ENCODE measurements around the gene TVP23C.

DNA sequence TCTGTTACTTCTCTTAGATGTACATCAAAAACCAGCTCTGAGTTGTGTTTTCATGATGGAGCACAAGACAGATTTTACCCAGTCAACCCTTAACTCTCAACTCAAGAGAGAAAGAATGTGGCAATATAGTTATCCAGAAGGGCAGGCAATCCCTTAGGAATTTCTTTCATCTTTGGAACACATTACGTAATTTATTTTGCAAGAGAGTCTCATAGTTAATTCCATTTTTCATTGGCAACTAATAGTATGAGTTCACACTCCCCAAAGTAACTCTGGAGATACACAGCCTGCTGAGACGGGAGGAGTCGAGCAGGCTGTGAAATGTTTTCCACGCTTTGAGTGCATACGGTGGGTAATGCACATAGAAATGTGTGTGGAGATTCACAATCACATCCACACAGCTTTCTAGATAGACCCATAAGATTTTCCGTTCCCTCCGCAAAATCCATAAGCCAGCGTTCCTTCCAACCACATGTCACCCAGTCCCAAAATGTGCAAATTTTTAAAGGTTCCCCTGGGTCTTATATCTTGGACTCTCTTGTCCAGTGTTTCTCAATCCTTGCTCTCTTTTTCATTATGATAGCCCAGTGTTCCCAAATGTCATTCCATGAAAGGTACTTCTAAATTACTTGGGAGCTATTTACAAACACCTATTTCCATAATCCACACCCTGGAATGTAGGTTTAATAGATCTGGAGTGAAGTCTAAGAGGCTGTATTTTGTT lies 87.5 kb downstream of the TVP23C start:
- TF ChIP-seq POLR2A (IDR thresholded peaks at IDR 0.05): no peak
- TF ChIP-seq, protein P1, sequence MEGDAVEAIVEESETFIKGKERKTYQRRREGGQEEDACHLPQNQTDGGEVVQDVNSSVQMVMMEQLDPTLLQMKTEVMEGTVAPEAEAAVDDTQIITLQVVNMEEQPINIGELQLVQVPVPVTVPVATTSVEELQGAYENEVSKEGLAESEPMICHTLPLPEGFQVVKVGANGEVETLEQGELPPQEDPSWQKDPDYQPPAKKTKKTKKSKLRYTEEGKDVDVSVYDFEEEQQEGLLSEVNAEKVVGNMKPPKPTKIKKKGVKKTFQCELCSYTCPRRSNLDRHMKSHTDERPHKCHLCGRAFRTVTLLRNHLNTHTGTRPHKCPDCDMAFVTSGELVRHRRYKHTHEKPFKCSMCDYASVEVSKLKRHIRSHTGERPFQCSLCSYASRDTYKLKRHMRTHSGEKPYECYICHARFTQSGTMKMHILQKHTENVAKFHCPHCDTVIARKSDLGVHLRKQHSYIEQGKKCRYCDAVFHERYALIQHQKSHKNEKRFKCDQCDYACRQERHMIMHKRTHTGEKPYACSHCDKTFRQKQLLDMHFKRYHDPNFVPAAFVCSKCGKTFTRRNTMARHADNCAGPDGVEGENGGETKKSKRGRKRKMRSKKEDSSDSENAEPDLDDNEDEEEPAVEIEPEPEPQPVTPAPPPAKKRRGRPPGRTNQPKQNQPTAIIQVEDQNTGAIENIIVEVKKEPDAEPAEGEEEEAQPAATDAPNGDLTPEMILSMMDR (IDR thresholded peaks at IDR 0.05): no peak
